Calu3 (cell line): ENCODE data around the gene MINDY4. TPM values are rescaled to one million over a fixed set of nuclear protein-coding genes. Genes with fewer than 3 reads are reported as not detected.

ENCODE experiments used
- BruUV-seq: library from RNA; stranded (reverse); fragments of 400-500 nt; replicated peaks from 2 replicates; lab custom pipeline; 2021; lab: Mats Ljungman, UMichigan
- CTCF ChIA-PET: fragments of 300-600 bp; sonication (Branson Sonifier 250); formaldehyde crosslinking; loops from one replicate; lab custom pipeline; 2022; ENCODE audit warnings: antibody characterized with exemption; lab: Charles Lee
- DNase-seq: peaks from one replicate; pipeline ENCODE4 v3.0.0; 2022
- H3K27ac Mint-ChIP-seq: one replicate; pipeline ENCODE4 v1.8.0; 2022; ENCODE audit warnings: mixed read lengths; ENCODE audit not compliant: unreplicated experiment
- H3K27me3 Mint-ChIP-seq: one replicate; pipeline ENCODE4 v1.8.0; 2022; ENCODE audit warnings: mixed read lengths; ENCODE audit not compliant: unreplicated experiment
- H3K36me3 Mint-ChIP-seq: one replicate; pipeline ENCODE4 v1.8.0; 2022; ENCODE audit warnings: mild to moderate bottlenecking, moderate library complexity, mixed read lengths; ENCODE audit not compliant: insufficient read depth, unreplicated experiment
- H3K4me1 Mint-ChIP-seq: one replicate; pipeline ENCODE4 v1.8.0; 2022; ENCODE audit warnings: mild to moderate bottlenecking, low read depth, mixed read lengths; ENCODE audit not compliant: unreplicated experiment
- H3K4me3 Mint-ChIP-seq: one replicate; pipeline ENCODE4 v1.8.0; 2022; ENCODE audit warnings: mild to moderate bottlenecking, low read depth, moderate library complexity, mixed read lengths; ENCODE audit not compliant: unreplicated experiment
- H3K9me3 Mint-ChIP-seq: one replicate; pipeline ENCODE4 v1.8.0; 2022; ENCODE audit warnings: low read depth, mixed read lengths; ENCODE audit not compliant: unreplicated experiment
- CTCF ChIP-seq: fragments of 200-600 bp; IDR thresholded peaks from one replicate; pipeline ENCODE4 v1.8.0; 2022; ENCODE audit warnings: antibody characterized with exemption; ENCODE audit not compliant: unreplicated experiment
- intact Hi-C: fragments of 100-400 bp; cut with micrococcal nuclease; formaldehyde crosslinking; loops from one replicate; pipeline ENCODE4 v1.10.0; 2022; ENCODE audit not compliant: unreplicated experiment
- total RNA-seq: library from RNA; stranded (reverse); gene quantifications from 2 replicates; pipeline ENCODE4 v1.2.3, GENCODE V29; 2022

The MINDY4 gene
- total RNA-seq, 1 experiment from 2014 or later, result 12.4 TPM

- peaks cover 2% of the 10 kb centered on the region for H3K9me3 Mint-ChIP-seq
- BruUV-seq, result no TSS peak
- no peak for DNase-seq
- H3K27me3 Mint-ChIP-seq, result peaks cover 84% of the 10 kb centered on the region
- no peak for TF ChIP-seq CTCF
- intact Hi-C loops, result no loop called here
- H3K4me1 Mint-ChIP-seq, result no peaks in the 10 kb centered on the region
- H3K27ac Mint-ChIP-seq, result no peak overlapping the region
- no peaks in the 10 kb centered on the region for H3K36me3 Mint-ChIP-seq
- H3K4me3 Mint-ChIP-seq, result no peak overlapping the region
- CTCF ChIA-PET, result interaction anchor here (0.5 to 0.6 kb wide), 2 partner anchors 66 to 1195 kb away, joined by 4 read pairs; no protein-coding TSS in a partner anchor
These were observed 41.1 kb upstream of the MINDY4 start for GRCh38 chr7:30730097-30730496.

GRCh38 chr7:30730996-30731395 is 40.2 kb upstream of the MINDY4 start:
- H3K4me3 Mint-ChIP-seq, result no peak overlapping the region
- intact Hi-C loops, result no loop called here
- no peak overlapping the region for H3K27ac Mint-ChIP-seq
- H3K36me3 Mint-ChIP-seq, result no peaks in the 10 kb centered on the region
- H3K4me1 Mint-ChIP-seq, result no peaks in the 10 kb centered on the region
- no peak for DNase-seq
- H3K9me3 Mint-ChIP-seq, result no peaks in the 10 kb centered on the region
- BruUV-seq, result no TSS peak
- TF ChIP-seq CTCF, result no peak
- CTCF ChIA-PET, result interaction anchor here (0.6 kb wide), 1 partner anchor 73 kb away, joined by 5 read pairs; no protein-coding TSS in a partner anchor
- H3K27me3 Mint-ChIP-seq, result peaks cover 88% of the 10 kb centered on the region

GRCh38 chr7:30731581-30731980 is 39.6 kb upstream of the MINDY4 start:
- no peaks in the 10 kb centered on the region for H3K4me1 Mint-ChIP-seq
- no peak overlapping the region for H3K27ac Mint-ChIP-seq
- no peaks in the 10 kb centered on the region for H3K9me3 Mint-ChIP-seq
- CTCF ChIA-PET, result no interaction called here
- H3K4me3 Mint-ChIP-seq, result no peak overlapping the region
- H3K36me3 Mint-ChIP-seq, result no peaks in the 10 kb centered on the region
- TF ChIP-seq CTCF, result no peak
- no peak for DNase-seq
- intact Hi-C loops, result no loop called here
- BruUV-seq, result no TSS peak
- H3K27me3 Mint-ChIP-seq, result peaks cover 91% of the 10 kb centered on the region

GRCh38 chr7:30732606-30733005 is 38.6 kb upstream of the MINDY4 start:
- H3K9me3 Mint-ChIP-seq, result no peaks in the 10 kb centered on the region
- intact Hi-C loops, result no loop called here

More at GRCh38 chr7:30732606-30733005, 38.6 kb upstream of the MINDY4 start:
- no peak overlapping the region for H3K27ac Mint-ChIP-seq
- no TSS peak for BruUV-seq
- no peak for TF ChIP-seq CTCF
- no peaks in the 10 kb centered on the region for H3K36me3 Mint-ChIP-seq
- CTCF ChIA-PET, result interaction anchor here (0.7 kb wide), 1 partner anchor 616 kb away, joined by 6 read pairs; no protein-coding TSS in a partner anchor
- no peak overlapping the region for H3K4me3 Mint-ChIP-seq
- H3K27me3 Mint-ChIP-seq, result peaks cover 97% of the 10 kb centered on the region
- H3K4me1 Mint-ChIP-seq, result no peaks in the 10 kb centered on the region
- DNase-seq, result no peak
